GM12878 (cell line): ENCODE measurements around the gene KLK2.

Source experiments
- CHD1 ChIP-seq: IDR thresholded peaks from 2 replicates; pipeline ENCODE4 v1.6.1; 2012; ENCODE audit warnings: low read depth, low read length, improper control_type of control experiment
- CHD4 ChIP-seq: fragments of 200-600 bp; sonication (generic); IDR thresholded peaks from 2 replicates; pipeline ENCODE4 v1.6.1; 2016; ENCODE audit warnings: mild to moderate bottlenecking
- POLR2A ChIP-seq: IDR thresholded peaks from 2 replicates; pipeline ENCODE4 v1.6.1; 2011; ENCODE audit warnings: low read depth, mild to moderate bottlenecking, low read length

GRCh38 chr19:50838239-50838638, 35.0 kb upstream of the KLK2 start:
- TF ChIP-seq CHD1 (no peak), CHD4 (no peak), POLR2A (no peak)
